ENCODE results near the gene PRADC1. TPM values are rescaled to one million over a fixed set of nuclear protein-coding genes. Genes with fewer than 3 reads are reported as not detected.

PRADC1 gene
- polyA plus RNA-seq, 1 donor, result 35.3 TPM

GRCh38 chr2:73258913-73259215 is 25.8 kb upstream of the PRADC1 start:
- no peak for DNase-seq (ENCODE audit: low read depth)

- DNase-seq (ENCODE audit: low read depth), result no peak
Observed at GRCh38 chr2:73258186-73258912, 25.3 kb upstream of the PRADC1 start.

- no peak for DNase-seq (ENCODE audit: low read depth)
Observed at GRCh38 chr2:73257425-73258125, 24.5 kb upstream of the PRADC1 start.

- no peak for DNase-seq (ENCODE audit: low read depth)
Observed at GRCh38 chr2:73257021-73257420, 24.0 kb upstream of the PRADC1 start.

- no peak for DNase-seq (ENCODE audit: low read depth)
Observed at GRCh38 chr2:73256618-73256922, 23.5 kb upstream of the PRADC1 start.

GRCh38 chr2:73255907-73256617 is 23.0 kb upstream of the PRADC1 start:
- no peak for DNase-seq (ENCODE audit: low read depth)

- no peak for DNase-seq (ENCODE audit: low read depth)
Observed at GRCh38 chr2:73255007-73255644, 22.1 kb upstream of the PRADC1 start.

- no peak for DNase-seq (ENCODE audit: low read depth)
Observed at GRCh38 chr2:73254343-73255006, 21.4 kb upstream of the PRADC1 start.

GRCh38 chr2:73253901-73254300 is 20.9 kb upstream of the PRADC1 start:
- DNase-seq (ENCODE audit: low read depth), result no peak

- no peak for DNase-seq (ENCODE audit: low read depth)
Observed at GRCh38 chr2:73253400-73253799, 20.4 kb upstream of the PRADC1 start.

- no peak for DNase-seq (ENCODE audit: low read depth)
Observed at GRCh38 chr2:73252238-73253027, 19.4 kb upstream of the PRADC1 start.

- no peak for DNase-seq (ENCODE audit: low read depth)
Observed at GRCh38 chr2:73250872-73251846, 18.1 kb upstream of the PRADC1 start.

- no peak for DNase-seq (ENCODE audit: low read depth)
Observed at GRCh38 chr2:73249636-73250035, 16.6 kb upstream of the PRADC1 start.

GRCh38 chr2:73246850-73247249 is 13.8 kb upstream of the PRADC1 start:
- no peak for DNase-seq (ENCODE audit: low read depth)

GRCh38 chr2:73244580-73244979 is 11.5 kb upstream of the PRADC1 start:
- no peak for DNase-seq (ENCODE audit: low read depth)

GRCh38 chr2:73243884-73244570 is 11.0 kb upstream of the PRADC1 start:
- no peak for DNase-seq (ENCODE audit: low read depth)

- DNase-seq (ENCODE audit: low read depth), result no peak
Observed at GRCh38 chr2:73239776-73240175, 6.7 kb upstream of the PRADC1 start.

GRCh38 chr2:73238976-73239375 is 5.9 kb upstream of the PRADC1 start:
- no peak for DNase-seq (ENCODE audit: low read depth)

- DNase-seq (ENCODE audit: low read depth), result no peak
Observed at GRCh38 chr2:73238149-73238548, 5.1 kb upstream of the PRADC1 start.

All from forelimb muscle (tissue), 1 donor.